DND-41 (cell line): ENCODE data around the gene ZNF236.

Experiments used
- CTCF ChIP-seq: IDR thresholded peaks from 2 replicates; pipeline ENCODE4 v1.5.1; 2012; ENCODE audit warnings: borderline replicate concordance, low read length, moderate library complexity, mild to moderate bottlenecking; ENCODE audit not compliant: poor library complexity, severe bottlenecking; ENCODE audit errors: extremely low read depth
- EZH2 ChIP-seq: IDR thresholded peaks from 3 replicates; pipeline ENCODE4 v1.6.1; 2012; ENCODE audit warnings: borderline replicate concordance, low read depth, mild to moderate bottlenecking, moderate library complexity, low read length, inconsistent platforms; ENCODE audit not compliant: severe bottlenecking

GRCh38 chr18:77008006-77008405, 185.6 kb downstream of the ZNF236 start:
- TF ChIP-seq CTCF, result no peak
- no peak for TF ChIP-seq EZH2
